ENCODE results near the gene ZDHHC1. TPM values are rescaled to one million over a fixed set of nuclear protein-coding genes. Genes with fewer than 3 reads are reported as not detected.

ZDHHC1 gene
- total and polyA plus RNA-seq, 2 of the 13 experiments (the other 11 are each of a cell fraction or from before 2014, with no cell fraction given) = 0.51 to 1.1 TPM

- Histone ChIP-seq H3K27ac (ENCODE audit: extremely low read length, insufficient read depth, low read length) (peak overlapping the region; percentile 56), H3K9me3 (ENCODE audit: low read length) (no peaks in the 10 kb centered on the region), H4K20me1 (ENCODE audit: insufficient read depth, low read length) (no peaks in the 10 kb centered on the region; the same call in 1 of the 2 replicates), H3K4me1 (ENCODE audit: insufficient read depth, low read length) (peaks cover 22% of the 10 kb centered on the region), H3K79me2 (ENCODE audit: insufficient read depth, low read length) (no peaks in the 10 kb centered on the region), H3K4me3 (replicated peaks in 1 of 3; ENCODE audit: insufficient read depth in 1 of 3, low read depth in 2 of 3, low read length in 3 of 3) (no peak overlapping the region), H3K9ac (ENCODE audit: insufficient read depth, low read depth, low read length) (no peak overlapping the region), H3K4me2 (ENCODE audit: low read depth, low read length) (no peak overlapping the region), H2AFZ (ENCODE audit: low read length) (no peak overlapping the region), H3K36me3 (replicated peaks in 1 of 2; ENCODE audit: control insufficient read depth in 1 of 2, insufficient read depth in 2 of 2, low read length in 2 of 2) (peaks cover 5 to 13% of the 10 kb centered on the region in 2 experiments; a peak in 3 of 5 replicates), H3K27me3 (ENCODE audit: control insufficient read depth in 1 of 2, insufficient read depth in 2 of 2, low read length in 2 of 2) (no peaks in the 10 kb centered on the region)
- ATAC-seq (no peak), FAIRE-seq (no peak), DNase-seq (ENCODE audit: low spot score) (no peak)
- intact Hi-C loops (cut with micrococcal nuclease; ENCODE audit: unreplicated experiment) = no loop called here
- TF ChIP-seq RFXAP (CRISPR knock-in tag; IDR thresholded peaks at IDR 0.05; ENCODE audit: borderline replicate concordance) (0 out of 2 replicates have a peak, but pooled peaks have one; percentile 2), CREB3 (CRISPR knock-in tag; IDR thresholded peaks at IDR 0.05) (no peak)
- WGBS (ENCODE audit: low lambda C conversion rate) = 95% methylated on average over 5 of the region's 6 CpGs
- CTCF ChIA-PET (ENCODE audit: low intra/inter-chr PET ratio, low total read pairs) = no interaction called here
- BruUV-seq (replicated peaks) = no TSS peak
- POLR2A ChIA-PET = no interaction called here
- in situ Hi-C loops (cut with HindIII; ENCODE audit: extremely low pct_ligation_motif_present, low pct_unique_long_range_greater_than_20kb) = no loop called here
Measured at GRCh38 chr16:67458121-67458641, 41.9 kb upstream of the ZDHHC1 start.

- POLR2A ChIA-PET = no interaction called here
- intact Hi-C loops (cut with micrococcal nuclease; ENCODE audit: unreplicated experiment) = no loop called here
- Histone ChIP-seq H3K9ac (ENCODE audit: insufficient read depth, low read depth, low read length) (no peak overlapping the region), H3K79me2 (ENCODE audit: insufficient read depth, low read length) (no peaks in the 10 kb centered on the region), H3K9me3 (ENCODE audit: low read length) (no peaks in the 10 kb centered on the region), H3K4me2 (ENCODE audit: low read depth, low read length) (no peak overlapping the region), H3K36me3 (replicated peaks in 1 of 2; ENCODE audit: control insufficient read depth in 1 of 2, insufficient read depth in 2 of 2, low read length in 2 of 2) (peaks cover 6 to 16% of the 10 kb centered on the region in 2 experiments; a peak in 4 of 5 replicates), H3K27me3 (ENCODE audit: control insufficient read depth in 1 of 2, insufficient read depth in 2 of 2, low read length in 2 of 2) (no peaks in the 10 kb centered on the region), H3K4me3 (replicated peaks in 1 of 3; ENCODE audit: insufficient read depth in 1 of 3, low read depth in 2 of 3, low read length in 3 of 3) (no peak overlapping the region), H4K20me1 (ENCODE audit: insufficient read depth, low read length) (no peaks in the 10 kb centered on the region; the same call in 1 of the 2 replicates), H2AFZ (ENCODE audit: low read length) (no peak overlapping the region), H3K27ac (ENCODE audit: extremely low read length, insufficient read depth, low read length) (no peak overlapping the region), H3K4me1 (ENCODE audit: insufficient read depth, low read length) (peaks cover 22% of the 10 kb centered on the region)
- CTCF ChIA-PET (ENCODE audit: low intra/inter-chr PET ratio, low total read pairs) = no interaction called here
- FAIRE-seq = no peak
- DNase-seq (ENCODE audit: low spot score) = no peak
- BruUV-seq (replicated peaks) = no TSS peak
- TF ChIP-seq ZNF12 (CRISPR knock-in tag; IDR thresholded peaks at IDR 0.05) (no peak), MAFK (conservative IDR thresholded peaks at IDR 0.05 in 1 of 2, IDR thresholded peaks at IDR 0.05 in 1 of 2; ENCODE audit: low read length in 2 of 2) (peak; percentile 68 to 74), ZNF776 (CRISPR knock-in tag; IDR thresholded peaks at IDR 0.05) (0 out of 2 replicates have a peak, but pooled peaks have one; percentile 16), MAFF (IDR thresholded peaks at IDR 0.05; ENCODE audit: low read depth, low read length) (peak; percentile 53; the same call in 1 of the 2 replicates)
- WGBS (ENCODE audit: low lambda C conversion rate) = 88% methylated on average over 7 of the region's 7 CpGs
- no peak for ATAC-seq
- in situ Hi-C loops (cut with HindIII; ENCODE audit: extremely low pct_ligation_motif_present, low pct_unique_long_range_greater_than_20kb) = no loop called here
Measured at GRCh38 chr16:67457611-67458010, 41.3 kb upstream of the ZDHHC1 start.

Data from HepG2 (cell line).